Activated CD8-positive, alpha-beta T cell treated with anti-CD3 and anti-CD28 coated beads, Interleukin-2, amount 10 ng/mL, durations not matched to agents 7 days and 5 days (primary cell): ENCODE data around the gene BCKDK. TPM values are rescaled to one million over a fixed set of nuclear protein-coding genes. Genes with fewer than 3 reads are reported as not detected.
A peak's percentile ranks its signal among the peaks of the same experiment; 100 is the strongest.

Experiments used
- ATAC-seq: fragments of 150-1000 bp; cut with Tn5 transposase; one replicate; pipeline ENCODE4 v1.10.0; 2021; ENCODE audit warnings: moderate library complexity
- CTCF ChIA-PET: fragments of 350-600 bp; sonication (Branson Sonifier 250); formaldehyde crosslinking; loops from one replicate; lab custom pipeline; 2021; ENCODE audit warnings: antibody characterized with exemption; lab: Charles Lee
- POLR2A ChIA-PET: fragments of 350-600 bp; sonication (Branson Sonifier 250); formaldehyde crosslinking; loops from one replicate; lab custom pipeline; 2021; ENCODE audit warnings: antibody characterized with exemption; lab: Charles Lee
- DNase-seq: peaks from one replicate; pipeline ENCODE4 v3.0.0-alpha.2; 2020
- H3K27ac Mint-ChIP-seq: one replicate; pipeline ENCODE4 v1.8.0; 2021; ENCODE audit warnings: mild to moderate bottlenecking, mixed read lengths
- H3K27me3 Mint-ChIP-seq: one replicate; pipeline ENCODE4 v1.8.0; 2021; ENCODE audit warnings: low read depth, mixed read lengths
- H3K36me3 Mint-ChIP-seq: one replicate; pipeline ENCODE4 v1.8.0; 2021; ENCODE audit warnings: low read depth, mixed read lengths
- H3K4me1 Mint-ChIP-seq: one replicate; pipeline ENCODE4 v1.8.0; 2021; ENCODE audit warnings: low read depth, mixed read lengths
- H3K4me3 Mint-ChIP-seq: one replicate; pipeline ENCODE4 v1.8.0; 2021; ENCODE audit warnings: mild to moderate bottlenecking, mixed read lengths
- H3K9me3 Mint-ChIP-seq: one replicate; pipeline ENCODE4 v1.8.0; 2022; ENCODE audit warnings: mixed read lengths; ENCODE audit not compliant: insufficient read depth
- total RNA-seq, 2 experiments: library from RNA; stranded (reverse); gene quantifications; one replicate each; pipeline ENCODE4 v1.2.3, GENCODE V29; 2021

Gene BCKDK
- total RNA-seq, 2 experiments from 2014 or later = 38.9 TPM

DNA sequence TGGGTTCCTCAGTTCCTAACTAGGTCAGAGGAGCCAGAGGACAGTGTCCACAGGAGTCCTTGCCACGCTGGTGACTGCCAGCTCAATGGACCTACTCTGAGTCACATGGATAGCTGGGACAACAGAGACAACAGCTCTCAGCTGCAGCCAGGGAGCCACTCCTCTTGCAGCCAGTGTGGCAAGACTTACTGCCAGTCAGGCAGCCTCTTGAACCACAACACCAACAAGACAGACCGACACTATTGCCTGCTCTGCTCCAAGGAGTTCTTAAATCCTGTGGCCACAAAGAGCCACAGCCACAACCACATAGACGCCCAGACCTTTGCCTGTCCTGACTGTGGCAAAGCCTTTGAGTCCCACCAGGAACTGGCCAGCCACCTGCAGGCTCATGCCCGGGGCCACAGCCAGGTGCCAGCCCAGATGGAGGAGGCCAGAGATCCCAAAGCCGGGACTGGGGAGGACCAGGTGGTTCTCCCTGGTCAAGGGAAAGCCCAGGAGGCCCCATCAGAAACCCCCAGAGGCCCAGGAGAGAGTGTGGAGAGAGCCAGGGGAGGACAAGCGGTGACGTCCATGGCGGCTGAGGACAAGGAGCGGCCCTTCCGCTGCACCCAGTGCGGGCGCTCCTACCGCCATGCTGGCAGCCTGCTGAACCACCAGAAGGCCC, 27.3 kb upstream of the BCKDK start:
- ATAC-seq = no peak
- peaks cover 51% of the 10 kb centered on the region for H3K36me3 Mint-ChIP-seq
- peaks cover 36% of the 10 kb centered on the region for H3K4me1 Mint-ChIP-seq
- POLR2A ChIA-PET = no interaction called here
- no peak overlapping the region for H3K4me3 Mint-ChIP-seq
- no peak for DNase-seq
- no peaks in the 10 kb centered on the region for H3K27me3 Mint-ChIP-seq
- CTCF ChIA-PET = no interaction called here
- no peaks in the 10 kb centered on the region for H3K9me3 Mint-ChIP-seq
- H3K27ac Mint-ChIP-seq = no peak overlapping the region

DNA sequence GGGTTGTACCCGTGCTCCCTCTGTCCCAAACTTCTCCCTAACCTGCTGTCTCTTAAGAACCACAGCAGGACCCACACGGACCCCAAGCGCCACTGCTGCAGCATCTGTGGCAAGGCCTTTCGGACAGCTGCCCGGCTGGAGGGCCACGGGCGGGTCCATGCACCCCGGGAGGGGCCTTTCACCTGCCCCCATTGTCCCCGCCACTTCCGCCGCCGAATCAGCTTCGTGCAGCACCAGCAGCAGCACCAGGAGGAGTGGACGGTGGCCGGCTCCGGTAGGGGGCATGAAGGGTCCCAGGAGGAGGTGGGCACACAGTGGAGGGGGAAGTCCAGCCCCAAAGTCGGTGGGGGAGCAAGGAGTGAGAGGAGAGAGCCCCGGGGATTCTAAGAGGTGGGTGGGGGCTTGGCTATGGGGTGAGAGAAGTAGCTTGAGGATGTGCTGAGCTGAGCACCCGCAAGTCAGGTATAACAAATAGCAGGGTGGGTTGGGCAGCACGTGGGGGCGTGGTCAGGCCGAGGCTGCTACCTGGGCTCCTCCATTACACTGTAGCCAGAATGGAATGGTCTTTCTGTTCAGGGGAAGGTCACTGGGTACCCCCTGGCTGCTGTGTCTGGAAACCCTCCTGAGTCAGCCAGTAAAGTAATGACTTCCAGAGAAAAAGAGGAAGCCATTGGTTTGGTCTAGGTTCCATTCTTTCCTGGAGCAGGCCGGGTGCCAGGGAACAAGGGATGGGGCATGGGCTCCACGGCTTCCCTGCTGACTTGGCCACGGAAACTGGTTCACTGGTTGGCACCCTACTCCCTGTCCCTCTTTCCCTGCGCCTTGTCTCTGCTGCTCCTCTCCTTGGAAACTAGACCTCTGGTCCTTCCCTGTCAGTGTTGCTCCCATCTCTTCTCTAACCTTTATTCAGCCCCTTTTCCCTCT, 26.5 kb upstream of the BCKDK start:
- POLR2A ChIA-PET = no interaction called here
- peak overlapping the region; percentile 32 for H3K27ac Mint-ChIP-seq
- CTCF ChIA-PET = no interaction called here

GRCh38 chr16:31082368-31083045, 25.7 kb upstream of the BCKDK start:
- H3K27ac Mint-ChIP-seq = peak overlapping the region; percentile 32
- no peak overlapping the region for H3K4me3 Mint-ChIP-seq
- no peaks in the 10 kb centered on the region for H3K9me3 Mint-ChIP-seq
- peaks cover 33% of the 10 kb centered on the region for H3K4me1 Mint-ChIP-seq
- no peaks in the 10 kb centered on the region for H3K27me3 Mint-ChIP-seq
- ChIA-PET POLR2A (interaction anchor here (0.6 kb wide), 1 partner anchor 309 kb away, joined by 3 read pairs; no protein-coding TSS in a partner anchor), CTCF (no interaction called here)
- ATAC-seq (no peak), DNase-seq (no peak)
- peaks cover 42% of the 10 kb centered on the region for H3K36me3 Mint-ChIP-seq

More for the DNA sequence above, 26.5 kb upstream of the BCKDK start:
- Mint-ChIP-seq H3K27me3 (no peaks in the 10 kb centered on the region), H3K4me1 (peaks cover 33% of the 10 kb centered on the region), H3K9me3 (no peaks in the 10 kb centered on the region), H3K36me3 (peaks cover 47% of the 10 kb centered on the region), H3K4me3 (no peak overlapping the region)
- ATAC-seq = no peak
- no peak for DNase-seq

GRCh38 chr16:31083081-31083480, 25.1 kb upstream of the BCKDK start:
- peaks cover 28% of the 10 kb centered on the region for H3K4me1 Mint-ChIP-seq
- DNase-seq (no peak), ATAC-seq (no peak)
- POLR2A ChIA-PET = interaction anchor here (0.6 kb wide), 1 partner anchor 309 kb away, joined by 3 read pairs; no protein-coding TSS in a partner anchor
- CTCF ChIA-PET = no interaction called here
- no peak overlapping the region for H3K4me3 Mint-ChIP-seq
- no peaks in the 10 kb centered on the region for H3K9me3 Mint-ChIP-seq
- no peaks in the 10 kb centered on the region for H3K27me3 Mint-ChIP-seq
- peaks cover 37% of the 10 kb centered on the region for H3K36me3 Mint-ChIP-seq
- H3K27ac Mint-ChIP-seq = no peak overlapping the region

- POLR2A ChIA-PET = interaction anchor here (0.6 kb wide), 1 partner anchor 310 kb away, joined by 3 read pairs; no protein-coding TSS in a partner anchor
- no peaks in the 10 kb centered on the region for H3K9me3 Mint-ChIP-seq
These were observed 24.6 kb upstream of the BCKDK start for GRCh38 chr16:31083556-31083955.

GRCh38 chr16:31083981-31084380, 24.2 kb upstream of the BCKDK start:
- Mint-ChIP-seq H3K9me3 (no peaks in the 10 kb centered on the region), H3K36me3 (peaks cover 29% of the 10 kb centered on the region), H3K4me1 (peaks cover 20% of the 10 kb centered on the region), H3K4me3 (no peak overlapping the region), H3K27me3 (no peaks in the 10 kb centered on the region), H3K27ac (no peak overlapping the region)
- ChIA-PET CTCF (no interaction called here), POLR2A (interaction anchor here (1.1 kb wide), 2 partner anchors 8 to 10 kb away, joined by 5 to 6 read pairs; partner anchors contain the start of genes ZNF646 and ZNF668)
- ATAC-seq (no peak), DNase-seq (no peak)

More at GRCh38 chr16:31083556-31083955, 24.6 kb upstream of the BCKDK start:
- ATAC-seq (no peak), DNase-seq (no peak)
- peak overlapping the region; percentile 61 for H3K27ac Mint-ChIP-seq
- CTCF ChIA-PET = no interaction called here
- peaks cover 33% of the 10 kb centered on the region for H3K36me3 Mint-ChIP-seq
- H3K4me3 Mint-ChIP-seq = no peak overlapping the region
- peaks cover 24% of the 10 kb centered on the region for H3K4me1 Mint-ChIP-seq
- no peaks in the 10 kb centered on the region for H3K27me3 Mint-ChIP-seq

- no peak for ATAC-seq
- ChIA-PET CTCF (no interaction called here), POLR2A (interaction anchor here (1.0 to 1.1 kb wide), 3 partner anchors 9 to 374 kb away, joined by 4 to 6 read pairs (median 5); partner anchors contain the start of genes ARMC5, ZNF646 and ZNF668)
- Mint-ChIP-seq H3K27ac (no peak overlapping the region), H3K27me3 (no peaks in the 10 kb centered on the region), H3K4me3 (no peak overlapping the region), H3K9me3 (no peaks in the 10 kb centered on the region), H3K36me3 (peaks cover 24% of the 10 kb centered on the region), H3K4me1 (peaks cover 12% of the 10 kb centered on the region)
- no peak for DNase-seq
These were observed 23.4 kb upstream of the BCKDK start for GRCh38 chr16:31084584-31085302.

- Mint-ChIP-seq H3K9me3 (no peaks in the 10 kb centered on the region), H3K36me3 (peaks cover 22% of the 10 kb centered on the region), H3K4me1 (peaks cover 11% of the 10 kb centered on the region), H3K27ac (peak overlapping the region; percentile 16), H3K27me3 (no peaks in the 10 kb centered on the region), H3K4me3 (no peak overlapping the region)
- DNase-seq (no peak), ATAC-seq (no peak)
- POLR2A ChIA-PET = interaction anchor here (1.0 to 1.1 kb wide), 2 partner anchors 10 to 374 kb away, joined by 4 to 6 read pairs; partner anchors contain the start of gene ARMC5
- CTCF ChIA-PET = no interaction called here
These were observed 22.8 kb upstream of the BCKDK start for GRCh38 chr16:31085411-31085810.

- ChIA-PET POLR2A (no interaction called here), CTCF (no interaction called here)
- Mint-ChIP-seq H3K9me3 (no peaks in the 10 kb centered on the region), H3K4me3 (no peak overlapping the region), H3K27ac (peak overlapping the region; percentile 43), H3K27me3 (no peaks in the 10 kb centered on the region), H3K4me1 (peaks cover 6% of the 10 kb centered on the region), H3K36me3 (peaks cover 20% of the 10 kb centered on the region)
- ATAC-seq = no peak
- DNase-seq = no peak
These were observed 22.1 kb upstream of the BCKDK start for GRCh38 chr16:31085873-31086628.

DNA sequence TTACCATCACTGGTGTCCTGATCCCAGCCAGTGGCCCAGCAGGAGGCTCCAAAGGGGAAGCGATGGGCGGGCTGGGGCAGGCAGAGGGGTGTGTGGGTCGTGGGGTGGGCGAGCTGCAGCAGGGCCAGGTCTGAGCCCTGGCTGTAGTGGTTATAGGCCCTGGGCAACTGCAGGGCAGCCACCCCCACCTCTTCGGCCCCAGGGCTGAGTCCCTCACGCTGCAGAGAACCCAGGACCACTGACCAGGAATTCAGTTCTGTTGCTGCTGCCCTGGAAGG, 21.6 kb upstream of the BCKDK start:
- CTCF ChIA-PET = no interaction called here
- Mint-ChIP-seq H3K4me1 (peaks cover 6% of the 10 kb centered on the region), H3K4me3 (no peak overlapping the region)

More for the DNA sequence above, 21.6 kb upstream of the BCKDK start:
- peaks cover 20% of the 10 kb centered on the region for H3K36me3 Mint-ChIP-seq
- ATAC-seq (no peak), DNase-seq (no peak)
- peak overlapping the region; percentile 43 for H3K27ac Mint-ChIP-seq
- H3K9me3 Mint-ChIP-seq = no peaks in the 10 kb centered on the region
- POLR2A ChIA-PET = no interaction called here
- no peaks in the 10 kb centered on the region for H3K27me3 Mint-ChIP-seq
